Natural killer cell treated with Interleukin-12 subunit alpha and Interleukin-12 subunit beta and Interleukin-15 and Interleukin-18, amount 100 ng/mL, for 72 hours (primary cell): ENCODE results near the gene PCDHB14. TPM values are rescaled to one million over a fixed set of nuclear protein-coding genes. Genes with fewer than 3 reads are reported as not detected.

Experiments used
- ATAC-seq, 2 donors: fragments of 150-1000 bp; cut with Tn5 transposase in 1 of 2; sonication (Bioruptor Pico), chemical (Tn5 transposase) in 1 of 2; 2 replicates each; pipeline ENCODE4 v1.10.0; 2021
- DNase-seq: peaks from one replicate; pipeline ENCODE4 v3.0.0; 2022; ENCODE audit warnings: low spot score
- H3K27ac Mint-ChIP-seq, 2 donors: 1 replicate in 1 of 2; 2 replicates in 1 of 2; pipeline ENCODE4 v1.8.0; 2022; ENCODE audit warnings: mixed read lengths in 2 of 2, mild to moderate bottlenecking in 1 of 2, moderate library complexity in 1 of 2
- H3K27me3 Mint-ChIP-seq, 2 donors: 1 replicate in 1 of 2; 2 replicates in 1 of 2; pipeline ENCODE4 v1.8.0; 2022; ENCODE audit warnings: mixed read lengths in 2 of 2
- H3K36me3 Mint-ChIP-seq: one replicate; pipeline ENCODE4 v1.8.0; 2022; ENCODE audit warnings: mixed read lengths
- H3K4me1 Mint-ChIP-seq, 2 donors: 1 replicate in 1 of 2; 2 replicates in 1 of 2; pipeline ENCODE4 v1.8.0; 2022; ENCODE audit warnings: low read depth in 2 of 2, mixed read lengths in 2 of 2, mild to moderate bottlenecking in 1 of 2
- H3K4me3 Mint-ChIP-seq: one replicate; pipeline ENCODE4 v1.8.0; 2022; ENCODE audit warnings: mixed read lengths
- H3K9me3 Mint-ChIP-seq: 2 replicates; pipeline ENCODE4 v1.8.0; 2022; ENCODE audit warnings: mixed read lengths
- total RNA-seq, 2 donors: library from RNA; stranded (reverse); gene quantifications; one replicate each; pipeline ENCODE4 v1.2.3, GENCODE V29; 2022

PCDHB14 gene
- total RNA-seq, 2 donors from 2014 or later, result not detected

DNA sequence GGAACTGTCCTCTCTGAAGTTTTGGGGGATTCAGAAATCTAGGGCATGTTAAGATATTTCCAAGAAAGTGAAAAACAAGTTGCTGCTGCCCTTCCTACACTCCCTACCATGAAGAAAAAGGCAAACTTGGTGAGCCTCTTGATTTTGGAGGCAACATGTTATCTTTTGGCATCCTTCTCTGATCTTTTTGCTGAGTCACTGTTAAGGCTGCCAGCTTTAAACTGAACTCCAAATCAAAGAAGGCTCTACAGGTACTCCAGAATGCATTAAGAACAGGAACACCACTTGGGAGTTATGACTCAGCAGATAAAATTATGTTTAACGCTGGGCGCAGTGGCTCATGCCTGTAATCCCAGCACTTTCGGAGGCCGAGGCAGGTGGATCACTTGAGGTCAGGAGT, 46.1 kb downstream of the PCDHB14 start:
- no peak for ATAC-seq
- H3K4me3 Mint-ChIP-seq, result no peak overlapping the region
- peaks cover 48% of the 10 kb centered on the region for H3K36me3 Mint-ChIP-seq
- DNase-seq, result no peak
- peaks cover 32% of the 10 kb centered on the region for H3K9me3 Mint-ChIP-seq
- no peaks in the 10 kb centered on the region for H3K4me1 Mint-ChIP-seq
- no peaks in the 10 kb centered on the region for H3K27me3 Mint-ChIP-seq
- no peak overlapping the region for H3K27ac Mint-ChIP-seq

- Mint-ChIP-seq H3K27ac (no peak overlapping the region), H3K4me1 (no peaks in the 10 kb centered on the region), H3K36me3 (peaks cover 18% of the 10 kb centered on the region), H3K27me3 (no peaks in the 10 kb centered on the region), H3K4me3 (no peak overlapping the region), H3K9me3 (peaks cover 33% of the 10 kb centered on the region)
- no peak for DNase-seq
- ATAC-seq, result no peak
Measured at GRCh38 chr5:141272906-141273305, 49.8 kb downstream of the PCDHB14 start.

Other genes starting within 250 kb of the PCDHB14 start
- not detected for gene PCDHB1, start 172.0 kb upstream of the PCDHB14 start, total RNA-seq
- gene PCDHB2, start 128.7 kb upstream of the PCDHB14 start, total RNA-seq, result not detected
- gene PCDHB3, start 122.9 kb upstream of the PCDHB14 start, total RNA-seq, result not detected
- gene PCDHB4, start 101.5 kb upstream of the PCDHB14 start, total RNA-seq, result not detected
- gene PCDHB5, start 88.1 kb upstream of the PCDHB14 start, total RNA-seq, result not detected
- not detected for gene PCDHB6, start 73.3 kb upstream of the PCDHB14 start, total RNA-seq
- not detected for gene PCDHB7, start 50.7 kb upstream of the PCDHB14 start, total RNA-seq
- gene PCDHB8, start 45.6 kb upstream of the PCDHB14 start, total RNA-seq, result not detected
- gene PCDHB16, start 41.0 kb upstream of the PCDHB14 start, total RNA-seq, result not detected
- under 1 TPM in 1 of 2 donors, not detected in 1; 0.17 TPM for gene PCDHB9, start 36.2 kb upstream of the PCDHB14 start, total RNA-seq
- not detected for gene PCDHB10, start 31.0 kb upstream of the PCDHB14 start, total RNA-seq
- not detected for gene PCDHB11, start 23.7 kb upstream of the PCDHB14 start, total RNA-seq
- gene PCDHB12, start 14.6 kb upstream of the PCDHB14 start, total RNA-seq, result not detected
- gene PCDHB13, start 9.4 kb upstream of the PCDHB14 start, total RNA-seq, result under 1 TPM in 1 of 2 donors, not detected in 1; 0.10 TPM
- not detected for gene PCDHB15, start 22.1 kb downstream of the PCDHB14 start, total RNA-seq
- gene SLC25A2, start 80.7 kb downstream of the PCDHB14 start, total RNA-seq, result 1 to 10 TPM in 1 of 2 donors, under 1 TPM in 1; 0.67 to 2.2 TPM
- gene TAF7, start 97.4 kb downstream of the PCDHB14 start, total RNA-seq, result 10 to 100 TPM; 52.5 to 63.5 TPM
- gene PCDHGA1, start 107.2 kb downstream of the PCDHB14 start, total RNA-seq, result under 1 TPM in 1 of 2 donors, not detected in 1; 0.07 TPM
- not detected for gene PCDHGA2, start 115.4 kb downstream of the PCDHB14 start, total RNA-seq
- not detected for gene PCDHGA3, start 120.5 kb downstream of the PCDHB14 start, total RNA-seq
- gene PCDHGB1, start 126.8 kb downstream of the PCDHB14 start, total RNA-seq, result under 1 TPM; 0.12 to 0.17 TPM
- gene PCDHGA4, start 131.7 kb downstream of the PCDHB14 start, total RNA-seq, result under 1 TPM; 0.48 to 0.50 TPM
- gene PCDHGB2, start 136.7 kb downstream of the PCDHB14 start, total RNA-seq, result under 1 TPM; 0.47 to 0.76 TPM
- under 1 TPM; 0.33 to 0.36 TPM for gene PCDHGA5, start 140.8 kb downstream of the PCDHB14 start, total RNA-seq
- under 1 TPM; 0.71 to 0.81 TPM for gene PCDHGB3, start 146.9 kb downstream of the PCDHB14 start, total RNA-seq
- under 1 TPM; 0.40 to 0.73 TPM for gene PCDHGA6, start 150.5 kb downstream of the PCDHB14 start, total RNA-seq
- under 1 TPM; 0.10 to 0.25 TPM for gene PCDHGA7, start 159.4 kb downstream of the PCDHB14 start, total RNA-seq
- under 1 TPM; 0.29 to 0.39 TPM for gene PCDHGB4, start 164.4 kb downstream of the PCDHB14 start, total RNA-seq
- gene PCDHGA8, start 169.3 kb downstream of the PCDHB14 start, total RNA-seq, result under 1 TPM; 0.19 to 0.20 TPM
- 1 to 10 TPM; 1.7 to 2.8 TPM for gene PCDHGB5, start 174.6 kb downstream of the PCDHB14 start, total RNA-seq
- gene PCDHGA9, start 179.4 kb downstream of the PCDHB14 start, total RNA-seq, result under 1 TPM; 0.71 to 0.92 TPM
- gene PCDHGB6, start 184.7 kb downstream of the PCDHB14 start, total RNA-seq, result 1 to 10 TPM in 1 of 2 donors, under 1 TPM in 1; 0.89 to 1.1 TPM
- 1 to 10 TPM in 1 of 2 donors, under 1 TPM in 1; 0.67 to 1.2 TPM for gene PCDHGA10, start 189.6 kb downstream of the PCDHB14 start, total RNA-seq
- gene PCDHGB7, start 194.3 kb downstream of the PCDHB14 start, total RNA-seq, result under 1 TPM; 0.33 to 0.95 TPM
- under 1 TPM; 0.33 to 0.55 TPM for gene PCDHGA11, start 197.7 kb downstream of the PCDHB14 start, total RNA-seq
- gene PCDHGA12, start 207.2 kb downstream of the PCDHB14 start, total RNA-seq, result 1 to 10 TPM in 1 of 2 donors, under 1 TPM in 1; 0.69 to 1.4 TPM